ENCODE measurements around the gene CD300C. TPM values are rescaled to one million over a fixed set of nuclear protein-coding genes. Genes with fewer than 3 reads are reported as not detected.
"Not testable (repeated sequence)": the region's sequence is repeated elsewhere in the genome, so short reads cannot be mapped to it uniquely, and the experiment has no call there.

CD300C gene
- 1.2 TPM for total RNA-seq
- long read RNA-seq = 0 reads

DNA sequence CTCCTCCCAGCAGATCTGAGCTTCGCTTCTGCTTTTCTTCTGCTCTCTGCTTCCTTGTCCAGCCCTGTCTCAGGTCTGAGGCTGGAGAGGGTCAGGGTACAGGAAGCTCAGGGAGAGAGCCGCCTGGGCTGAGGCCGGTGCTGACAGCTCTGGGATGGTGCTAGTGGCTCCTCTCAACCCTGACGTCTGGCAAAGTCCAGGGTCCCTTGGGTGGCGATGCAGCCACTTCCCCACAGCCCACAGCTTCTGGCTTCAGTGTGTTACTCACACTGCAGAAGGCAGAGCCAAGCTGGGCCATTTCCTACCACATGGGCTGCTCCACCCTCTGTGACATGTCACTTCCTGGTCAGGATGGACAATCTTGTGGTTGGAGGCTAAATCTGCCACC is at the start of gene CD300C:
Gene CD300C (minus strand): TSS at position 273 of the 388 bp plus-strand sequence. CDS start 333 bp downstream, outside the sequence.
- intact Hi-C loops (cut with DNase I) = no loop called here
- ATAC-seq = peak; percentile 57
- peak; percentile 80 for DNase-seq (ENCODE audit: missing footprints)

DNA sequence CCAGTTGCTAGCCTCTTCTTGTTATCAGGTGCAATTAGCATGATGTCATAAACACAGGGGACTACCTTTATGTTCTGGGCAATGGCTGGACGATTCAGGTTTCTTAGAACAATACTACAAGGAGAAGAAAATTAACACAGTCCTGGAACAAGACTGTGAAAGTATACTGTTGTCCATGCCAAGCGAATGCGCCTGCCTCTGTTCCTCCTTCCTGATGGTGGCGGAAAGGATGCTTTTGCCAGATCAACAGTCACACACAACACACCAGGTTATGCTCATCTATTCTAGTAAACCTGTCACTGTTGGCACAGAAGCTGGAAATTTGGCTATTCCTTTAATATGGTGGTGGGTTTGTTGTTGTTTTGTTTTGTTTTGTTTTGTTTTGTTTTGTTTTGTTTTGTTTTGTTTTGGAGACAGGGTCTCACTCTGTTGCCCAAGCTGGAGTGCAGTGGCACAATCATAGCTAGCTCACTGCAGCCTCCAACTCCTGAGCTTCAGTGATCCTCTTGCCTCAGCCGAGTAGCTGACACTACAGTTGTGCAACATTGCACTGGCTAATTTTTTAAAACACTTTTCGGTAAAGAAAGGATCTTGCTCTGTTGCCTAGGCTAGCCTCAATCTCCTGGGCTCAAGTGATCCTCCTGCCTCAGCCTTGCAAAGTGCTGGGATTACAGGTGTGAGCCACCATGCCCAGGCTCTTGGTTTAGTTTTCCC is 49.3 kb upstream of the CD300C start:
- DNase-seq (ENCODE audit: missing footprints) = no peak
- intact Hi-C loops (cut with DNase I) = no loop called here
- no peak for ATAC-seq

GRCh38 chr17:74592087-74592990 is 46.4 kb upstream of the CD300C start, which contains the start of gene CD300LD:
TSS of gene CD300LD (minus strand) at chr17:74592283. CDS start at chr17:74592202, 81 bp downstream.
- intact Hi-C loops (cut with DNase I) = no loop called here
- no peak for ATAC-seq

DNA sequence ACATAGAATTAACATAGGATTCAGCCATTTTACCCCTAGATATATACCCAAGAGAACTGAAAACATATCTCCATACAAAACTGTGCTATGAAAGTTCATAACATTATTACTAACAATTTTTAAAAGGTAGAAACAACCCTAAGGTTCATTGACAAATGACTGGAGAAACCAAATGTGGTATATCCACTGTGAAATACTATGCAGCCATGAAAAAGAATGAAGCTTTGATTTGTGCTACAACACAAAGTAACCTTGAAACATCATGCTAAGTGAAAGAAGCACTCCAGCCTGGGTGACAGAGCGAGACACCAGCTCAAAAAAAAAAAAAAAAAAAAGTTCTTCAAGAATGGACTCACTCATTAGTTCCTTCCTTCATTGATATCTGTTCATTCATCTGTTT is 45.6 kb upstream of the CD300C start:
- no peak for DNase-seq (ENCODE audit: missing footprints)
- no peak for ATAC-seq
- intact Hi-C loops (cut with DNase I) = no loop called here

More at GRCh38 chr17:74592087-74592990, 46.4 kb upstream of the CD300C start, which contains the start of gene CD300LD:
- no peak for DNase-seq (ENCODE audit: missing footprints)

DNA sequence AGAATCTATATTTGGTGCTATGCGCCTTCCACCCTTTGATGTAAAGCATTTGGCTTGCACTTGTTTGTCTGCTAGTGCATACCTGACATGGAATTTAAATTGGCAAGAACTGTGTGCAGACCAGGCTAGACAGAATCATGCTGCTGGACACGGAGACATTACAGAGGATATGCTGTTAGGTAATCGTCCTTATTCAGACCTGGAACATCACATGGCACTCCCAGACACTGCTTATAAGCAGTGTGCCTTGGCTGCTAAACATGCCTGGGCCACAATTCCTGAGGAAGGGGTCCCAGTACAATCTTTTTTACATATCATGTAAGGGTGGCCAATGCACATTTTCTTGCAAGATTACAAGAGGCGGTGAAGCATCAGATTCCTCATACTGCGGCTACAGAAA is 39.8 kb upstream of the CD300C start:
- no peak for DNase-seq (ENCODE audit: missing footprints)
- ATAC-seq = no peak
- intact Hi-C loops (cut with DNase I) = no loop called here

- DNase-seq (ENCODE audit: missing footprints) (no peak), ATAC-seq (no peak)
- intact Hi-C loops (cut with DNase I) = no loop called here
These were observed 38.6 kb upstream of the CD300C start for GRCh38 chr17:74584292-74585060.

DNA sequence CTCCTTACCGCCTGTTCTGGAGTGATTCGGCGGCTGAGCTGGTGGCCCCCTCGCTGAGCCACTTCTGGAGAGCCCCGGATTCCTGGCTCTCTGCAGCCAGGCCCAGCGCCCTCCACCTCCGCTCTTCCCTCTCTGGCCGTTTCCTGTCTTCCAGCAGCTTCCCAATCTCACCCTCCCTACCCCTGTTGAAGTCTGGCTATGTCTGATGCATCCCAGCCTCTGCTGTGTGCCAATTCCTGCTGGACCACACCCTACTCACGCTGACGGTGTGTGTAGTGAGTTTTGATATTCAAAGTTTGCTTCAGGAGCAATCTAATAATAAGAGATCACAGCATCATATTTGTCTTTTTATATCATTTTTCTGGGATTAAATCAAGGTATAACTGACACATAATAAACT is 36.7 kb upstream of the CD300C start:
- ATAC-seq (no peak), DNase-seq (ENCODE audit: missing footprints) (no peak)
- intact Hi-C loops (cut with DNase I) = no loop called here

- intact Hi-C loops (cut with DNase I) = no loop called here
- no peak for ATAC-seq
- no peak for DNase-seq (ENCODE audit: missing footprints)
These were observed 34.0 kb upstream of the CD300C start for GRCh38 chr17:74579900-74580299.

DNA sequence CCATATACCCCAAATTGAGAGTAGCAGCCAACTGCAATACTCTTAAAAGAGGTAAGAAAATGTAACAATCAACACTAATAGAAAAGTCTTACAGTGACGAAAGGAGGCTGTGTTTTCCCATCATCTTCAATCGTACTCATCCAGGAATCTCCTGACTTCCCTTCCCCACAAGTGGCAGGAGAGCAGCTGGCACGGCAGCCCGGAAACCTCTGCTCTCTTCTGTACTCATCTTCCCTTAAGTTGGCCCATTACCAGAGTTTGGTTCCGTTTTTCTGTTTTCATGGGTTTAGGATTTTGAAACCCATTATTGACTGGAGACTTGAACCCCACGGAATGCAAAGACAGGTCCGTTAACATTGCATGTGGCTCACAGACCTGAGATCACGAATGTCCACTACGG is 33.1 kb upstream of the CD300C start:
- intact Hi-C loops (cut with DNase I) = no loop called here
- ATAC-seq (no peak), DNase-seq (ENCODE audit: missing footprints) (no peak)

- no peak for ATAC-seq
- no peak for DNase-seq (ENCODE audit: missing footprints)
- intact Hi-C loops (cut with DNase I) = no loop called here
These were observed 28.7 kb upstream of the CD300C start for GRCh38 chr17:74574489-74575142.

- DNase-seq (ENCODE audit: missing footprints); ATAC-seq; intact Hi-C loops (cut with DNase I): not testable (repeated sequence)
These were observed 27.7 kb upstream of the CD300C start for GRCh38 chr17:74573635-74574034.

GRCh38 chr17:74573169-74573568 is 27.3 kb upstream of the CD300C start:
- intact Hi-C loops (cut with DNase I) = no loop called here
- ATAC-seq = no peak
- DNase-seq (ENCODE audit: missing footprints) = no peak

DNA sequence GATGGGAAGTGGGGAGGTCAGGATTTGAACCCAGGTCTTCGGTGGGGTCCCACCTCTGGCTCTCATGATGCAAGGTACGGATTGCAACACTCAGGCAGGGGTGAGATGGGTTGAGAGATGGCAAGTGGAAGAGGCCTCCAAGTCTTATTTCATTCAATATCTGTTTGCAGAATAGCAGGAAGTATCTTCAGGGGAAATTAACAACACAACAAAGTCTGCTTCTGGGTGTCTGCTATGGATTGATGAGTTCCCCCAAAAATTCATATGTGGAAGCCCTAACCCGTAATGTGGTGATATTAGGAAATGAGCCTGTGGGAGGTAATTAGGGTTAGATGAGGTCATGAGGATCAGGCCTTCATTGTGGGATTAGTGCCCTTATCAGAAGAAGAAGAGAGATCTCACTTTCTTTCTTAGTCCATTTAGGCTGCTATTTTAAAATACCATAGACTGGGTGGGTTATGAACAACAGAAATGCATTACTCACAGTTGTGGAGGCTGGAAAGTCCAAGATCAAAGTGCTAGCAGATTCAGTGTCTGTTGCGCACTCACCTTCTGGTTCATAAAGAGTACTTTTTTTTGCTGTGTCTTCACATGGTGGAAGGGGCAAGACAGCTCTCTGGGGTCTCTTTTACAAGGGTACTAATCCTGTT is 25.8 kb upstream of the CD300C start:
- ATAC-seq (no peak), DNase-seq (ENCODE audit: missing footprints) (no peak)
- intact Hi-C loops (cut with DNase I) = no loop called here

GRCh38 chr17:74569020-74570003 is 23.4 kb upstream of the CD300C start:
- ATAC-seq = peak; percentile 63
- intact Hi-C loops (cut with DNase I) = no loop called here
- DNase-seq (ENCODE audit: missing footprints) = peak; percentile 85

DNA sequence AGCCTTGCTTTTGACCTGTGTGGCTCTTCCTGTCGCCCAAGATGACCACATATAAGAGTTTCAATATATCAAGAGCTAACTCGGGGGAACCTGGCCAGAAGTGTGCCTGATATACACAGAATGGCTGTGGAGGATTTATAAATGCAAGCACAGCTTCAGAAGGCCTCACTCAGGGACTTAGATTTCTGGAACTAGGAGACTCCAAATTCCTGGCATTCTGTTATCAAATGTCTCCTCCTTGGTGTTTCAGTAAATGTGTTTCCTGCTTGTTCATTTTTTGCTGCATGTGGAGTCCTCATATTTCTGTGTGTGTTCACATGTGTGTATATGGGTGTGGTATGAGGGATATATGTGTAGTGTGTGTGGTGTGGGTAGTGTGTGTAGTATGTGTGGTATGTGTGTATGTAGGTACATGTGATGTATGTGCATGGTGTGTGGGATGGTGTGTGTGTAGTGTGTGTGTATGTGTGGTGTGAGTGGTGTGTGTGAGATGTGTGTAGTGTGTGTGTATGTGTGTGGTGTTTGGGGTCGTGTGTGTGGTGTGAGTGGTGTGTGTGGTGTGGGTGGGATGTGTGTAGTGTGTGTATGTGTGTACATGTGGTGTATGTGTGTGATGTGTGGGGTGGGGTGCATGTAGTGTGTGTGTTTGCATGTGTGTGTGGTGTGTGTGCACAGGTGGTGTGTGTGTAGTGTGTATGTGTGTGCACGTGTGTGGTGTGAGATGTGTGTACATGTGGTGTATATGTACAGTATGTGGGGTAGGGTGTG is 22.4 kb upstream of the CD300C start:
- no peak for ATAC-seq
- no peak for DNase-seq (ENCODE audit: missing footprints)
- intact Hi-C loops (cut with DNase I) = no loop called here

DNA sequence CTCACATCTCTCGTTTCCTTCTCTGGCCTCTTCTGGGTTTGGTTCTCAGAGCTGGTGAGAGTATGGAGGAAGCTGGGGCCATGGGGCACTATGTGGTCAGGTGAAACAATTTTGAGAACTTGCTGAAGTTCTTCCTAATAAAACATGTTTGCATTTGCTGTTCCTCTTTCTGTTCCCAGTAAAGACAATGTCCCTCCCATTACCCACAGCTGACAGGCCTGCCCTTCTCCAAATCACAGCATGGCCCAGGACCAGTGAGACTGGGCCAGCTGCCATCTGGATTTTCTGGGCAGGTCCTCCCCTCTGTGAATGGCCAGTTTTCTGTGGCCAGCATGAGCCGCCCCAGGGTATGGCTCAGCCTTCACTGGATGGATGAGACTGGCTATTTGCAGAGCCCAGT is 21.5 kb upstream of the CD300C start, which contains the start of gene CD300H:
Gene CD300H (minus strand): TSS at position 113 of the 400 bp plus-strand sequence.
- intact Hi-C loops (cut with DNase I) = no loop called here

More for the DNA sequence above, 21.5 kb upstream of the CD300C start, which contains the start of gene CD300H:
- DNase-seq (ENCODE audit: missing footprints) = no peak
- ATAC-seq = peak; percentile 37
